ENCODE results near the gene CEP85L.

The CEP85L gene

DNA sequence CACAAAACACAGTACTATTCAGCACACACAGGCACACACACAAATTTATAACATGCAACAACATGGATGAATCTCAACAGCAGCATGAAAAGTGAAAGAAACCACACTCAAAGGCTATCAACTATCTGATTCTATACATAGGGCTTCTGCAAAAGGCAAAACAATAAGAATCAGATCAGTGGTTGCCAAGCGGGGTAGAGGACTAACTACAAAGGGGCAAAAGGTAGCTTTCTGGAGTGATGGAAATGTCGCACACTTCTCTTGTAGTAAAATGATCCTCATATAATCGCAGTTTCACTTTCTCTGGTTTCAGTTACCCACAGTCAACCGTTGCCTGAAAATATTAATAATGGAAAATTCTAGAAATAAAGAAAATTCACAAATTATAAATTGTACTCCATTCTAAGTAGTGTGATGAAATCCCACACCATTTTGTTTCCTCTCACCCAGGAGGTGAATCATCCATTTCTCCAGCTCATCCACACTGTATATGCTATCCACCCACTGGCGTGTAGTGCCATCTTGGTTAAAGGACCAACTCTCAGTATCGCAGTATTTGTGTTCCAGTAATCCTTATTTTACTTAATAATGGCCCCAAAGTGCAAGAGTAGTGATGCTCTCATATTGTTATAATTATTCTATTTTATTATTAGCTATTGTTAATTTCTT lies 116.1 kb downstream of the CEP85L start:
- no peak for DNase-seq

DNA sequence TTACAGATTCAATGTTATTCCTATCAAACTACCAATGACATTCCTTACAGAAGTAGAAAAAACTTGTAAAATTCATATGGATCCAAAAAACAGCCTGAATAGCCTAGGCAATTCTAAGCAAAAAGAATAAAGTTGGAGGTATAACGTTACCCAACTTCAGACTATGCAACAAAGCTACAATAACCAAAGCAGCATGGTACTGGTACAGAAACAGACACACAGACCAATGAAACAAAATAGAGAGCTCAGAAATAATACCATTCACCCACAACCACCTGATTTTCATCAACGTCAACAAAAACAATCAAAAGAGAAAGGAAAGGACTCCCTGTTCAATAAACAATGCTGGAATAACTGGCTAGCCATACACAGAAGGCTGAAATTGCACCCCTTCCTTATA lies 120.4 kb downstream of the CEP85L start:
- no peak for DNase-seq

DNA sequence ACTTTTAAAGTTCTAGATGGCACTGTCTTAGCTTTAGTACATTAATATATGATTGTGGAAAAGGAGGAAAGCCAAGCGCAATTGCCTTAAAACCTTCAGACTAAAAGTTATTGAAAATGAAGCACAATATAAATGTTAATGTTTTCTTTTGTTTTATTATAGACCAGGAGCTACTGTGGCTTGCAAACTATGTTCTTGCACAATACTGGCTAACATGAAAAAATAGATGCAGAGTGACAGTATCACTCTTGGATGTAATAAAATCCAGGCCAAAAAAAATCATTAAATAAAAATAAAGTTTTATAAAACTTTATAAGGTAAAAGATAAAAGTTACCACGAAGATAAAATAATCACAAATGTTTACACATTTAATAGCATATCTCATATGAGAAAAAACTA lies 121.6 kb downstream of the CEP85L start:
- DNase-seq: no peak

GRCh38 chr6:118528129-118528528 lies 123.3 kb downstream of the CEP85L start:
- DNase-seq: no peak

DNA sequence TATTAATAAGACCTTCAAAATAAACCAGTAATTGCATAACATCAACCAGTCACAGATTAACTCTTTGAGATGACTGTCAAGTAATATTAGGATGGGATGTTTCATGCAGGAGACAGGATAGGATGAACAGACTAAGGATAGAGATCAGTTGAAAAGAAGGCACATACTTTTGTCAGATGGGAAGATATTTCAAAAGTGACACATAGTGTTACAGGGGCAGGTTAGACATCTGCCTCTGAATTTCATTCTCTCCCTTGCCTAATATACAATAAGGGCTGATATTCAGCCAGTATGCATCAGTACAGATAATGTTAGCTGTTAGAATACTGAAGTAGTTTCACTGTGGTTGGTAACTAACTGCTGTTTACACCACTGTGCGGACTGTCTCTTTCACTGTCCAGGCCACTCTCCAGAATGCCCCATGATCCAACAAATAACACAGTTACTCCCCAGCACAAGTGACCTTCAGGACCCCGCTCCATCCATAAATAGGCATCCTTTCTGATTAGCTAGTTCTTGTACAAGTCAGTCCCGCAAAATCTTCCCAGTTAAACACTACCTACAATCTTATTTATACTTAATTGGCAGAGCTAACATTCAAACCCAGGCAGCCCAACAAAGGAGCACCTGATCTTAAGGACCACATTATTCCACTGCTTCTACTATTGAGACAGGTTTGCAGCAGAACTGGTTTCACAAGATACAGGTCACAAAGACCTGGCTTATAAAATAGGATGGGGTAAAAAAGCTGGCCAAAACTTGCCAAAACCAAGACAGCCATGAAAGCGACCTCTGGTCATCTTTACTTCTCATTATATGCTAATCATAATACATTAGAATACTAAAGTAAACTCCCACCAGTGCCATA lies 125.2 kb downstream of the CEP85L start:
- no peak for DNase-seq

DNA sequence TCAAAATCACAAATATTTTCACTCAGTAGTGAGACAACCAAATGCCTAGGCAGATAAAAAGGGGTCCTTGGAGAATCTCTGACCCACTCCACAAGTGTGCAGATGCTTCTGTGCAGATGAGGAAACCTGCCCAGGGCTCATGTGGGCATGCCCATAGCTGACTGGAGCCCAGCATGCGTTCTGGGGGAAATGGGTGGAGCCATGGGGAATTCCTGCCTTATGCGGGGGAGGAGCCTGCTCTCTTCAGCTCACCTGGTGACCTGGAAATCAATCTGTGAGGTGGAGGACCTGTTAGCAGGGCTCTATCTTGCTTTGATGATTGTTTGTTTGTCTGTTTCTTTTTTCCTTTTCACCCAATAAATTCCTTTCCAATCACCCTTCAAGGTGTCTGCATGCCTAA lies 126.7 kb downstream of the CEP85L start:
- no peak for DNase-seq

- no peak for DNase-seq
These were observed 128.2 kb downstream of the CEP85L start for GRCh38 chr6:118523216-118523615.

DNA sequence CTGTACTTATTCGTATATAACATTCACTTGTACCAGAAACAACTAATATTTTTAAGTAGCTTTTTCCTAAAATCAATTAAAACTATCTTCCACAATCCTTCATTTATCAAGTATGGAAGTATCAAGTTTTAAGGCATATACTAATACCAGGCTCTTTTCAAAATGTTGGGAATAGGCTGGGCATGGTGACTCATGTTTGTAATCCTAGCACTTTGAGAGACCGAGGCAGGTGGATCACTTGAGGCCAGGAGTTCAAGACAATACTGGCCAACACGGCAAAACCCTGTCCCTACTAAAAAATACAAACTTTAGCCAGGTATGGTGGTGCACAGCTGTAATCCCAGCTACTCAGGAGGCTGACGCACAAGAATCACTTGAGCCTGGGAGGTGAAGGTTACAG lies 129.0 kb downstream of the CEP85L start:
- no peak for DNase-seq

DNA sequence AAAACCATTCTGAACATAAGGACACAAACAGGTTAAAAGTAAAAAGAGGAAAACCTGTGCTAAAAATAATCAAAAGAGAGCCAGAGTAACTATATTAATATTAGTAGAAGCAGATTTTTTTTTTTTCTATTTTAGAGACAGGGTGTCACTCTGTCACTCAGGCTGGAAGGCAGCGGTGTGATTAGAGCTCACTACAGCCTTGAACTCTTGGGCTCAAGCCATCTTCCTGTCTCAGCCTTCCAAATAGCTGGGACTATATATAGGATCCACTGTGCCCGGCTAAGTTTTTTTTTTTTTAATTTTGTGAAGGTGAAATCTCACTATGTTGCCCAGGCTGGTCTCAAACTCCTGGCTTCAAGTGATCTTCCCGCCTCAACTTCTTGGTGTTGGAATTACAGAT lies 136.7 kb downstream of the CEP85L start:
- no peak for DNase-seq

- no peak for DNase-seq
These were observed 139.3 kb downstream of the CEP85L start for GRCh38 chr6:118511930-118512715.

DNA sequence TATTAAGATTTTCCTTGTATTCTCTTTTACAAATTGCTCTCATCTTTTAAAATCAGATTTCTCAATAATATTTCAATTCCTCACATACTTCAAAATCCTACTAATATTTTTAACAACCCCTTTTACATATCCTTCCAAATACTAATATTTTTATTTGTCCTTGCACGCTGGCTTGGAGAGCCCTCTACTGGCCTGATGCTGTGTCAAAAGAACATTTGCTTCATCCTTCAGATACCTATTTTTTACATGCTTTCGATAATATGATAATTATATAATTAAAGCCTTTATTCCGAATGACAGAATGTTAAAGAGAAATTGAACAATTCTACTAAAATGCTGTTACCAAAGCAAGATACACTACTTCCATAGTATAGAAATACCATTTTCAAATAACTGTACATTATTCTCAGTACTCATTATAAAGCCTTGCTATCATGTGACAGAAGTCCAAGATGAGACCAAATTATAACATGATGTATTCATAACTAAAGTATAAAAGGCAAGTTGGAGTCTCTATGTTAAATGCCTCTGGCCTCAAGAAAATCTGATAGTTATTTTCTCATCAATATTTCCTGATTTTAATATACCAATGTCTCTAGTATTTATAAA lies 142.3 kb downstream of the CEP85L start:
- no peak for DNase-seq

DNA sequence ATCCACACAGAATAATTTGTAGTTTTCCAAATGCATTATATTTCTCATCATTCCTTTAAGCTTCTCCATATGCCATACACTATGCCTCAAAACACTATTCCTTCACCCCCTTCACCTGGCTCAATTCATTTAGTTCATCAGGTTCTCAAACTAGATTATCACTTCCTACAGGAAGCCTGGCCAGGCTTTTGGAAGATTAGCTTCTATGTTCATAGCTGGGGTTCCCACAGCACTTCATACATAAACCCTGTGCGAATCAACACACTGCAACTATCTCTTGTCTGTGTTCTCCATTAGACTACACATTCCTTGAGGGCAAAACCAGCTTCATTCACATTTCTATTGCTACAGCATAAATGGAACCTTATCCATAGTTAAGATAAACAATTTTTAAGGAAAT lies 143.8 kb downstream of the CEP85L start:
- no peak for DNase-seq

GRCh38 chr6:118506071-118506638 lies 145.2 kb downstream of the CEP85L start:
- DNase-seq: no peak

- DNase-seq: no peak
These were observed 145.7 kb downstream of the CEP85L start for GRCh38 chr6:118505656-118506055.

DNA sequence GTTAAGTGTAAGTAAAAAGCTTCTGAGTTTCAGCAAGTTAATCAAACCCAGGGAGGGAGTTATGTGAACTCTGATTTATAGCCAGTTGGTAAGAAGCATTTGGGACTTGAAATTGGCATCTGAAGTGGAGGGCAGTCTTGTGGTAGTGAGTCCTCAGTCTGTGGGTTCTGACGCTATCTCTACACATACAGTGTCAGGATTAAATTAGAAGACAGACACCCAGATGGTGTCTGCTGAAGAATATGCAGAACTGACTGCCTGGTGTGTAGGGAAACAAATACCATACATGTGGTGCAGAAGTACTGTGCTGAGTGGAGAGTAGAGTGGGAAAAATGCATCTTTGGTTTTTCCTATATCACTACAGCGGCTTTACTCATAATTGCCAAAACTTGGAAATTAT lies 146.8 kb downstream of the CEP85L start:
- DNase-seq: no peak

GRCh38 chr6:118502169-118502568 lies 149.2 kb downstream of the CEP85L start:
- DNase-seq: no peak

- DNase-seq: no peak
These were observed 149.6 kb downstream of the CEP85L start for GRCh38 chr6:118501765-118502164.

- DNase-seq: no peak
These were observed 150.3 kb downstream of the CEP85L start for GRCh38 chr6:118501099-118501498.

- DNase-seq: no peak
These were observed 151.0 kb downstream of the CEP85L start for GRCh38 chr6:118500130-118501015.

- DNase-seq: no peak
These were observed 155.7 kb downstream of the CEP85L start for GRCh38 chr6:118495485-118496280.

- no peak for DNase-seq
These were observed 157.3 kb downstream of the CEP85L start for GRCh38 chr6:118494091-118494490.

Data from activated gamma-delta T cell treated with Interleukin-2 at 50 U/mL for 16 hours (primary cell).